ENCODE results near the gene PHF20.

The PHF20 gene

GRCh38 chr20:35731862-35732643, 39.8 kb upstream of the PHF20 start:
- Histone ChIP-seq H3K4me1 (ENCODE audit: insufficient read depth, low read length) (peaks cover 66% of the 10 kb centered on the region), H3K9ac (ENCODE audit: low read length) (no peak overlapping the region), H3K36me3 (ENCODE audit: insufficient read depth, low read length) (peaks cover 89% of the 10 kb centered on the region), H3K4me3 (ENCODE audit: low read depth in 1 of 2, low read length in 2 of 2) (no peak overlapping the region), H3K27ac (ENCODE audit: low read depth, low read length) (no peak overlapping the region), H3K9me3 (ENCODE audit: low read length) (no peaks in the 10 kb centered on the region), H3K27me3 (ENCODE audit: control insufficient read depth in 1 of 2, insufficient read depth in 2 of 2, low read length in 2 of 2) (no peaks in the 10 kb centered on the region)

- H3K36me3 ChIP-seq (ENCODE audit: insufficient read depth, low read length), result peaks cover 85% of the 10 kb centered on the region
- H3K9ac ChIP-seq (ENCODE audit: low read length), result no peak overlapping the region
- H3K4me1 ChIP-seq (ENCODE audit: insufficient read depth, low read length), result peaks cover 66% of the 10 kb centered on the region
- no peak overlapping the region for H3K27ac ChIP-seq (ENCODE audit: low read depth, low read length)
- no peak overlapping the region for H3K4me3 ChIP-seq (ENCODE audit: low read depth in 1 of 2, low read length in 2 of 2)
- no peaks in the 10 kb centered on the region for H3K9me3 ChIP-seq (ENCODE audit: low read length)
- H3K27me3 ChIP-seq (ENCODE audit: control insufficient read depth in 1 of 2, insufficient read depth in 2 of 2, low read length in 2 of 2), result no peaks in the 10 kb centered on the region
Measured at GRCh38 chr20:35732644-35732982, 39.2 kb upstream of the PHF20 start.

- no peaks in the 10 kb centered on the region for H3K9me3 ChIP-seq (ENCODE audit: low read length)
- peaks cover 82% of the 10 kb centered on the region for H3K4me1 ChIP-seq (ENCODE audit: insufficient read depth, low read length)
- no peak overlapping the region for H3K27ac ChIP-seq (ENCODE audit: low read depth, low read length)
- H3K36me3 ChIP-seq (ENCODE audit: insufficient read depth, low read length), result peaks cover 86% of the 10 kb centered on the region
- H3K4me3 ChIP-seq (ENCODE audit: low read depth in 1 of 2, low read length in 2 of 2), result no peak overlapping the region
- no peaks in the 10 kb centered on the region for H3K27me3 ChIP-seq (ENCODE audit: control insufficient read depth in 1 of 2, insufficient read depth in 2 of 2, low read length in 2 of 2)
- no peak overlapping the region for H3K9ac ChIP-seq (ENCODE audit: low read length)
Measured at GRCh38 chr20:35734374-35734773, 37.4 kb upstream of the PHF20 start.

DNA sequence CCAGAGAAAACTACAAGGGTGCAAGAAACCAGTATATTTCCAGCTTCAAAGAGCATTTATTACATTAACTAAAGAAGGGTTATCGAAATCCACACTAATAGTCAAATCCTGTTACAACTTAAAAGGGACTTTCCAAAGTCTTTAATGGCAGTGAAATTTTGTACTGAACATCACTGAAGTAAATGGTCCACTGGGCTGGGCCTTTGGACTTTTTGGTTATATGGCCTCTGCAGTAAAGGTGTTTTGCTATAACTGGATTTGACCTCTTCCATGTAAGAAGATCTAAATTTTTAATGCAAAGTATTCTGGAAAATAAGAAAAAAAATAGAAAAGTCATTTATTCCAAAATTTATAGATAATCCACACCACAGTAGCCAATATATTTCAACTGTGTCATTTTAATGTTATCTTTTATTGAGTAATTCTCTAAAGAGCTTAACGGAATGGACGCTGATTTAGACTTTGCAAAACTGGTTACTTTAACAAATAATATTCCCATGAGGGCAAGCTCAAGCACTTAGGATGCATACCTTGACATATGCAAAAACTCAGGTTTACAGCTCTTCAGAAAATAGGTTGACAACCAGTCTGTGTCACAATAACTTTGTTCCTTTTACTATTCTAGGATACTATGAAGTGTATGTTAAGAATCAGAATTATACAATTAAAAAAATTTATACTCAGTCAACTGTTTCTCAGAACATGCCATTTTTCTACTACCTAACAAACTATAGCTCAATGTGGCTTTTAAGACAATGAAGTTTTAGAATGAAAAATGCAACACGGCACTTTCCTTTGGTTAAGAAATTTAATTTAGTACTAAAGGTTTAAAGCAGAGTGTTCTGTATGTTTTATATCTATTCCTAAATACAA, 36.8 kb upstream of the PHF20 start:
- no peaks in the 10 kb centered on the region for H3K27me3 ChIP-seq (ENCODE audit: control insufficient read depth in 1 of 2, insufficient read depth in 2 of 2, low read length in 2 of 2)
- H3K9ac ChIP-seq (ENCODE audit: low read length), result no peak overlapping the region
- no peak overlapping the region for H3K4me3 ChIP-seq (ENCODE audit: low read depth in 1 of 2, low read length in 2 of 2)
- H3K36me3 ChIP-seq (ENCODE audit: insufficient read depth, low read length), result peaks cover 84% of the 10 kb centered on the region
- H3K27ac ChIP-seq (ENCODE audit: low read depth, low read length), result no peak overlapping the region
- no peaks in the 10 kb centered on the region for H3K9me3 ChIP-seq (ENCODE audit: low read length)
- peaks cover 86% of the 10 kb centered on the region for H3K4me1 ChIP-seq (ENCODE audit: insufficient read depth, low read length)

- H3K9me3 ChIP-seq (ENCODE audit: low read length), result no peaks in the 10 kb centered on the region
- H3K4me3 ChIP-seq (ENCODE audit: low read depth in 1 of 2, low read length in 2 of 2), result no peak overlapping the region
- H3K9ac ChIP-seq (ENCODE audit: low read length), result no peak overlapping the region
- no peaks in the 10 kb centered on the region for H3K27me3 ChIP-seq (ENCODE audit: control insufficient read depth in 1 of 2, insufficient read depth in 2 of 2, low read length in 2 of 2)
- peaks cover 81% of the 10 kb centered on the region for H3K36me3 ChIP-seq (ENCODE audit: insufficient read depth, low read length)
- no peak overlapping the region for H3K27ac ChIP-seq (ENCODE audit: low read depth, low read length)
- H3K4me1 ChIP-seq (ENCODE audit: insufficient read depth, low read length), result peaks cover 83% of the 10 kb centered on the region
Measured at GRCh38 chr20:35735826-35736470, 35.9 kb upstream of the PHF20 start.

- Histone ChIP-seq H3K36me3 (ENCODE audit: insufficient read depth, low read length) (peaks cover 61% of the 10 kb centered on the region), H3K27ac (ENCODE audit: low read depth, low read length) (no peak overlapping the region)
Measured at GRCh38 chr20:35737865-35738333, 33.9 kb upstream of the PHF20 start.

DNA sequence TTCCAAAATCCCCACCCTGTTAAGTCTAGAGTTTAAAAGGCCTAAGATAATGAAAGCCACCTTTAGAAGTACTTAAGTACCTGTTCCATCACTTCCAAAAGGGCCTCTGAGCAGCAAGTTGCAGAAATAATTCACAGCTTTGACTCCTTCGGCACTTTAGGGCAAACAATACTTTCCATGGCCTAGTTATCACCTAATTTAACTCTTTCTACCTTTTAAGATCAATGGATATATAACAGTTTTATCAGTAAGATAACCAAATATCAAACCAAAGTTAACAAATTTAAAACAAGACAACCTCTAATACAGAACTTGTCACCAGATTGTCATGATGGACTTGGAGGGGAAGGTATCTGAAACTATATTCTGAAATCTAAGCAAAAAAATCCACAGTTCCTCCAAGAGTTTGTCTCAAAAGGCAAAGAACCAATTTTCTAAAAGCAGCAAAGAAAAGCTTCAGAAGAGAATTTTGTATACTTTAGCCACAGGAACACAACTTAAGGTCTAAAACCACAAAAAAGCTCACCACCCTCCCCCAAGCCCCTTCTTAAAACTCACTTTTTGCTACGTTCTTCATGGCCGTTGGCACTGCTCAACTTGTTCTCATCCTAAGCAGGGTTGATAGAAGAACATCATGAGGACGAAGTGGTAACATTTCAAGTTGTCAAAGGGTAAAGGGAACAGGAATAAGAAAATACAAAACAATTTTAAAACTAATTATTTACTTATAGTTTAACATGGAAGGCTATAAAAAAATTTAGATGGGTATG, 33.2 kb upstream of the PHF20 start:
- peaks cover 66% of the 10 kb centered on the region for H3K4me1 ChIP-seq (ENCODE audit: insufficient read depth, low read length)
- no peaks in the 10 kb centered on the region for H3K27me3 ChIP-seq (ENCODE audit: control insufficient read depth in 1 of 2, insufficient read depth in 2 of 2, low read length in 2 of 2)
- peak overlapping the region; percentile 13 for H3K9ac ChIP-seq (ENCODE audit: low read length)
- no peak overlapping the region for H3K4me3 ChIP-seq (ENCODE audit: low read depth in 1 of 2, low read length in 2 of 2)
- H3K27ac ChIP-seq (ENCODE audit: low read depth, low read length), result no peak overlapping the region
- H3K9me3 ChIP-seq (ENCODE audit: low read length), result no peaks in the 10 kb centered on the region
- peaks cover 54% of the 10 kb centered on the region for H3K36me3 ChIP-seq (ENCODE audit: insufficient read depth, low read length)

More at GRCh38 chr20:35737865-35738333, 33.9 kb upstream of the PHF20 start:
- Histone ChIP-seq H3K9me3 (ENCODE audit: low read length) (no peaks in the 10 kb centered on the region), H3K4me1 (ENCODE audit: insufficient read depth, low read length) (peaks cover 67% of the 10 kb centered on the region), H3K27me3 (ENCODE audit: control insufficient read depth in 1 of 2, insufficient read depth in 2 of 2, low read length in 2 of 2) (no peaks in the 10 kb centered on the region), H3K4me3 (ENCODE audit: low read depth in 1 of 2, low read length in 2 of 2) (no peak overlapping the region), H3K9ac (ENCODE audit: low read length) (peak overlapping the region; percentile 13)

DNA sequence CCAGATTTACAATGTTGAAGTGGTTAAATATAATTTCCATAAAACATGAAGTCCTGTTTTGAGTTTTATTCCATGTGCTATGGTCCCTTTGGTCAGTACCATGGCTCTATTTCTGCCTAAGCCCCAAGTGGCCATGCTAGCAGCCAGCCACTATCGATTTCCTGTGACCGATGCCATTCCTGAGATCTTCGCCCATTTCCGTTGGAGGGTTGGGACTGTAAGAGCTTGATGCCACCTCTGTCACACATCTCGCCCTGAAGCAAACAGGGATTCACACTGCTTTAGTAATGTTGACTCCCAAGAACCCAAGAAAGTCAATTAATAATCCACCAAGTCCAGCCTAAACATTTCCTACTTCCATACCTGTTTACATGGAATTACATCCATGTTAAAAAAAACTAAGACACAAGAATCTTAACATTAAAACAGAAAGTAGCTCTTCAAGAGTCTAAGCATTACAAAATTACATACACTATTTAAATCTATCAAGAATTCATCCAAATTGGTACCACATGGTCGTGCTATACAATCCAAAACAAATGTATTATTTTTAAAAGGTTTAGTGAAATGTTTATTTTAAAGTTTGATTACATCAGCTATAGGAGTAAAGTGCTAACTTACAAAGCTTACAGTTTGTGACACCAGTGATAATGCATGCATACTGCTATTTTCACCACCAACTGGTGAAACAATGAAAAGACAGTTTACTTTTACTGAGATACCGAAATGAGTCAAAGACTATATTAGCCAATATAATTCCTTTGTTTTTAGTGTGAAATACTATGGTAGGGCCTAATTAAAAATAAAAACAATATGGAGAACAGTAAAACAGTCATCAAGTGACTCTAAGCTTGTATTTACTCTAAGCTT, 32.3 kb upstream of the PHF20 start:
- H3K36me3 ChIP-seq (ENCODE audit: insufficient read depth, low read length), result peaks cover 46% of the 10 kb centered on the region
- H3K27ac ChIP-seq (ENCODE audit: low read depth, low read length), result peak overlapping the region; percentile 34
- no peaks in the 10 kb centered on the region for H3K9me3 ChIP-seq (ENCODE audit: low read length)
- H3K9ac ChIP-seq (ENCODE audit: low read length), result no peak overlapping the region
- H3K4me3 ChIP-seq (ENCODE audit: low read depth in 1 of 2, low read length in 2 of 2), result peak overlapping the region in 1 of 2 donors; percentile 24
- H3K27me3 ChIP-seq (ENCODE audit: control insufficient read depth in 1 of 2, insufficient read depth in 2 of 2, low read length in 2 of 2), result no peaks in the 10 kb centered on the region
- peaks cover 57% of the 10 kb centered on the region for H3K4me1 ChIP-seq (ENCODE audit: insufficient read depth, low read length)

DNA sequence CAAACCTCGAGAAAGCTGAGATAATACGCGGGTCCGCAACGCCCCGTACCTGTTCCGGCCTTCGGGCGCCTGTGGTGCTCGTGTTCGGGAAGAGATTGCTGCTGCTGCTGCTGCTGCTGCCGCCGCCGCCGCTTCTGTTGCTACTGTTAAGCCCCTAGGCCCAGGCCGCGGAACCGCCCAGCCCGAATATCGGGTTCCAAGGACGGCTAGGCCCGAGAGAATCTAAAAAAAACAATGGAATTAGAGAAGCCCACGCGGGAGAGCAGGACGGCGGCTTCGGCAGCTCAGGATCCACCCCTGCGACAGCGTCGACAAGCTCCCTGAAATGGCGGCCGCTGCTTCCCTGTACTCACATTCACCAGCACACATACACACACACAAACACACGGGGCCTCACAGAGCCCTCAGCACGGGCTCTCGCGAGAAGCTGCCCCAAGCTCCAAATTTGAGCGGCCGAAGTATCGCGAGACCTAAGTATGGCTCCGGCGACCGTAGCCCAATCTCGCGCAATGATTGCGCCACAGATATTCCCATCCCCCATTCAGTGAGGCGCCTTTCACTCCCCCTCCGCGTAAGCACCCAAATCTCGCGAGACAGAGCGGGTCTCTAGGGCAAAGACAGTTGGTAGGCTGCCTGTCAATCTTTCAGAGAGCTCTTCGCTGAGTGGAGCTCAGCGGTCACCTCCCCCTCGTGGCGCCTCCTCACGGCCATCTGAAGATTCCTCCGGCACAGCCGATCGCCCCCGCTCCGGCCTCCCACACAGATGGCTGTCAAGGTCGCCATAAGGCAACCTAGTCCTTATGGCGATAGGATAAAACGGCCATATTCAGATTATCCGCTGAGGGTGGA, 29.7 kb upstream of the PHF20 start, which contains the start of gene RBM39:
Gene RBM39 (minus strand): TSS at position 369 of the 849 bp plus-strand sequence. CDS start 1,386 bp downstream, outside the sequence.
- peaks cover 24% of the 10 kb centered on the region for H3K36me3 ChIP-seq (ENCODE audit: insufficient read depth, low read length)
- H3K4me3 ChIP-seq (ENCODE audit: low read depth in 1 of 2, low read length in 2 of 2), result peak within 1 kb of the TSS; percentile 91 to 100
- H3K27ac ChIP-seq (ENCODE audit: low read depth, low read length), result peak within 1 kb of the TSS; percentile 100
- peaks cover 36% of the 10 kb centered on the region for H3K4me1 ChIP-seq (ENCODE audit: insufficient read depth, low read length)
- no peaks in the 10 kb centered on the region for H3K27me3 ChIP-seq (ENCODE audit: control insufficient read depth in 1 of 2, insufficient read depth in 2 of 2, low read length in 2 of 2)
- H3K9me3 ChIP-seq (ENCODE audit: low read length), result no peaks in the 10 kb centered on the region
- H3K9ac ChIP-seq (ENCODE audit: low read length), result peak within 1 kb of the TSS; percentile 98

Data from muscle layer of colon (tissue), 2 donors.